ENCODE measurements around the gene CAV2. TPM values are rescaled to one million over a fixed set of nuclear protein-coding genes. Genes with fewer than 3 reads are reported as not detected.

Gene CAV2
- total and polyA plus RNA-seq, 5 donors from 2014 or later = not detected

DNA sequence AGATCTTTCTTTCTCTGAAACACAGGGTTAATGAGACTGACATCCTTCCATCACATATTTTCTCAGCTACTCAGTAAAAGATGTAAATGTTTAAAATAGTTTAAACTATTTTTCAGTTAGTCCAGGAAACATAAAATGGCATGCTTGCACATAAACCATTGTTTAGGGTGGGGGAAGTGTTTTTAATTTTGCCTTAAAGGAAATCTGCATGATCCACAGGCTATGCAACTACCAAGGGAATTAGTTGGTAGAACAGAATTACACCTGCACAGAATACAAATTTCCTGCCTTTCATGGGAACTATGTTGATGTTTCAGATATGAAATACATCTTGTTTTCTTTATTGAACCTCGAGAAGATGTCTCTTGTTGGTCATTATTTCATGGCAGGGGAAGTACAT lies 35.9 kb downstream of the CAV2 start:
- Histone ChIP-seq H3K4me1 (ENCODE audit: control insufficient read depth, insufficient read depth, low read length, poor library complexity, severe bottlenecking) (no peaks in the 10 kb centered on the region), H3K27me3 (ENCODE audit: control insufficient read depth, insufficient read depth, low read length) (peaks cover 4% of the 10 kb centered on the region), H3K9me3 (ENCODE audit: control insufficient read depth in 2 of 2, low read length in 2 of 2) (no peaks in the 10 kb centered on the region), H3K27ac (ENCODE audit: insufficient read depth, low read length, poor library complexity, severe bottlenecking) (no peak overlapping the region), H3K36me3 (ENCODE audit: control insufficient read depth, insufficient read depth, low read length) (no peaks in the 10 kb centered on the region), H3K4me3 (ENCODE audit: low read depth, low read length) (no peak overlapping the region)
- Mint-ChIP-seq H3K4me1 (no peaks in the 10 kb centered on the region), H3K36me3 (no peaks in the 10 kb centered on the region), H3K9me3 (peaks cover 0 to 3% (median 0%) of the 10 kb centered on the region in 7 donors), H3K27me3 (peaks cover 27% of the 10 kb centered on the region), H3K4me3 (no peak overlapping the region), H3K27ac (no peak overlapping the region)
- no peak for DNase-seq
- no peak for ATAC-seq (ENCODE audit: low read depth in 2 of 2)

DNA sequence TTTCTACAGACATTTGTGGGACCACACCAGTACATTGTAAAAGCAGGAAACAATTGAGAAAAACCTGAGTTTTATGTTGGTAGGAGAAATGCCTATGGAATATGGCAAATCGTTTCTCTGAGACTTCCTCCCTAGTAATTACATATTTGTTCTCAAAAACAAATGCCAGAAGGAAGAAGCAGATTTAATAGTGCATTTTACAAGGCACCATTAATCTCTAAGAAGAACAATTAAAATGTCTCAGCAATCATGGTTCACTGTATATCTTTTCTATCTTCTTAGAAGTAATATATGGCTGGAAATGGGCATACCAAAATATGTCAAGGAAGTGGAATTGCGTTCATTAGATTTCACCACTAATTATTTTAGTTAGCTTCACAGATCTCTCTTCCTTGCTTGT lies 38.6 kb downstream of the CAV2 start:
- Histone ChIP-seq H3K9me3 (ENCODE audit: control insufficient read depth in 2 of 2, low read length in 2 of 2) (no peaks in the 10 kb centered on the region), H3K4me1 (ENCODE audit: control insufficient read depth, insufficient read depth, low read length, poor library complexity, severe bottlenecking) (no peaks in the 10 kb centered on the region), H3K27me3 (ENCODE audit: control insufficient read depth, insufficient read depth, low read length) (no peaks in the 10 kb centered on the region), H3K27ac (ENCODE audit: insufficient read depth, low read length, poor library complexity, severe bottlenecking) (no peak overlapping the region), H3K4me3 (ENCODE audit: low read depth, low read length) (no peak overlapping the region), H3K36me3 (ENCODE audit: control insufficient read depth, insufficient read depth, low read length) (no peaks in the 10 kb centered on the region)
- Mint-ChIP-seq H3K9me3 (peaks cover 0 to 3% (median 0%) of the 10 kb centered on the region in 7 donors), H3K36me3 (no peaks in the 10 kb centered on the region), H3K27me3 (peaks cover 25% of the 10 kb centered on the region), H3K4me1 (no peaks in the 10 kb centered on the region), H3K27ac (no peak overlapping the region), H3K4me3 (no peak overlapping the region)
- DNase-seq = no peak
- ATAC-seq (ENCODE audit: low read depth in 2 of 2) = no peak

DNA sequence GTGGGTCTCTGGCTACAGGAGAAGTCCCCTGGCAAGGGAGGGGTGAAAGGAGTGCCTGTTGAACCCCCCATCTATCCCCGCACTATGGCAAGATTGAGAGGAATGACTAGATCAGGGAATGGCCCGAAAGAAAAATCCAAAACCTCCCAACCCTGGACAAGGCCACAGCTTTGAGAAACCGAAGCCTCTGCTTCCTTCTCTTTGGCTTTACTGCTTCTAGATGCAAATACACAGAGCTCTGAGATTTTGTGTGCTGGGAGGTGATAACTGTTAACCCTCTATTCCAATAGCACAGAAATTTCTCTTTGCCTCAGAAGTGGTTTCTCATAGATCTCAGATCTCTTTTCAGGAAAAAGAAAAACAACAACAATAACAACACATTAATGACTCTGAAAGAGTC lies 40.3 kb downstream of the CAV2 start:
- DNase-seq (no peak), ATAC-seq (ENCODE audit: low read depth in 2 of 2) (no peak)
- Mint-ChIP-seq H3K36me3 (no peaks in the 10 kb centered on the region), H3K4me3 (no peak overlapping the region), H3K4me1 (no peaks in the 10 kb centered on the region), H3K27ac (no peak overlapping the region), H3K27me3 (peaks cover 20% of the 10 kb centered on the region), H3K9me3 (peaks cover 0 to 3% (median 0%) of the 10 kb centered on the region in 7 donors)
- Histone ChIP-seq H3K36me3 (ENCODE audit: control insufficient read depth, insufficient read depth, low read length) (no peaks in the 10 kb centered on the region), H3K27me3 (ENCODE audit: control insufficient read depth, insufficient read depth, low read length) (no peaks in the 10 kb centered on the region), H3K27ac (ENCODE audit: insufficient read depth, low read length, poor library complexity, severe bottlenecking) (no peak overlapping the region), H3K4me1 (ENCODE audit: control insufficient read depth, insufficient read depth, low read length, poor library complexity, severe bottlenecking) (no peaks in the 10 kb centered on the region), H3K4me3 (ENCODE audit: low read depth, low read length) (no peak overlapping the region), H3K9me3 (ENCODE audit: control insufficient read depth in 2 of 2, low read length in 2 of 2) (no peaks in the 10 kb centered on the region)

DNA sequence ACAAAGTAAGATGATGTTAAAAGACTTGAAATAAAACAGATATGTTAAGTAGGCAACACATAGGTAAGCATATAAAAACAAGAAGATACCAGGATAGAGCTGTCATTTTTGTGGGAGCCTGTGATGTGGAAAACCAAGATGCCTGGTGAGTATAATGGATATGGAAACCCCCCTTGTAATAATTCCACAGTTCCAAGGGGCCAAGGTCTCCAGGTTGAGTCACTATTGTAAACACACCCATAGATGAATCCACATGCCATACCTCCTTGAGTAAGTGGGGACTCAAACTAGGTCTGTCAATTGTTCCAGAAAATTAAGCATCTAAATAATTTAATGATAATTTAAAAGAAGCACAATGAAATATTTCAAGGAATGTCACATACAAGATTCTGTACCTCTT lies 41.2 kb downstream of the CAV2 start:
- Mint-ChIP-seq H3K27me3 (peaks cover 20% of the 10 kb centered on the region), H3K36me3 (no peaks in the 10 kb centered on the region), H3K4me1 (no peaks in the 10 kb centered on the region), H3K4me3 (no peak overlapping the region), H3K9me3 (peaks cover 0 to 3% (median 0%) of the 10 kb centered on the region in 7 donors), H3K27ac (no peak overlapping the region)
- Histone ChIP-seq H3K4me3 (ENCODE audit: low read depth, low read length) (no peak overlapping the region), H3K27me3 (ENCODE audit: control insufficient read depth, insufficient read depth, low read length) (no peaks in the 10 kb centered on the region), H3K27ac (ENCODE audit: insufficient read depth, low read length, poor library complexity, severe bottlenecking) (no peak overlapping the region), H3K36me3 (ENCODE audit: control insufficient read depth, insufficient read depth, low read length) (no peaks in the 10 kb centered on the region), H3K9me3 (ENCODE audit: control insufficient read depth in 2 of 2, low read length in 2 of 2) (no peaks in the 10 kb centered on the region), H3K4me1 (ENCODE audit: control insufficient read depth, insufficient read depth, low read length, poor library complexity, severe bottlenecking) (no peaks in the 10 kb centered on the region)
- DNase-seq (no peak), ATAC-seq (ENCODE audit: low read depth in 2 of 2) (no peak)

DNA sequence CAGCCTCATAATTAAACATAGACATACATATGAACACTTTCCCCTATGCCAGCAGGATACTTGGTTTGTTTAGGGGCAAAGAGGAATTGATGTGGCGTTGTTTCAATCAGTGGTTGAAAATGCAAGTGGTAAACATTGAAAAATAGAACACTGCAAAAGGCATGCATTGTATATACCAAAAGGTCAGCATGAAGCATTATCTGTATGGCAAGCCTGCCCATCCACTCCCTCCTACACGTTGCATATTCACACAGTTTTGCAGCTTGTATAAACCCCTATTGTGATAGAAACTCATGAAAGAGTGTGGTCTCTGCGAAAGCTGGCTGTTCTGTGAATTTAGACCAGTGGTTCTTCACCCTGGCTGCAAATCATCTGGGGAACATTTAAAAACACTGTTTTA lies 42.4 kb downstream of the CAV2 start:
- H3K27ac Mint-ChIP-seq = no peak overlapping the region
- H3K27me3 Mint-ChIP-seq = peaks cover 20% of the 10 kb centered on the region
- H3K4me1 Mint-ChIP-seq = no peaks in the 10 kb centered on the region
- no peaks in the 10 kb centered on the region for H3K4me1 ChIP-seq (ENCODE audit: control insufficient read depth, insufficient read depth, low read length, poor library complexity, severe bottlenecking)
- peaks cover 0 to 3% (median 0%) of the 10 kb centered on the region in 7 donors for H3K9me3 Mint-ChIP-seq
- no peaks in the 10 kb centered on the region for H3K36me3 Mint-ChIP-seq
- no peak overlapping the region for H3K4me3 ChIP-seq (ENCODE audit: low read depth, low read length)
- no peaks in the 10 kb centered on the region for H3K9me3 ChIP-seq (ENCODE audit: control insufficient read depth in 2 of 2, low read length in 2 of 2)
- H3K4me3 Mint-ChIP-seq = no peak overlapping the region
- H3K36me3 ChIP-seq (ENCODE audit: control insufficient read depth, insufficient read depth, low read length) = no peaks in the 10 kb centered on the region
- no peak for ATAC-seq (ENCODE audit: low read depth in 2 of 2)
- no peak overlapping the region for H3K27ac ChIP-seq (ENCODE audit: insufficient read depth, low read length, poor library complexity, severe bottlenecking)
- no peaks in the 10 kb centered on the region for H3K27me3 ChIP-seq (ENCODE audit: control insufficient read depth, insufficient read depth, low read length)
- DNase-seq = no peak

DNA sequence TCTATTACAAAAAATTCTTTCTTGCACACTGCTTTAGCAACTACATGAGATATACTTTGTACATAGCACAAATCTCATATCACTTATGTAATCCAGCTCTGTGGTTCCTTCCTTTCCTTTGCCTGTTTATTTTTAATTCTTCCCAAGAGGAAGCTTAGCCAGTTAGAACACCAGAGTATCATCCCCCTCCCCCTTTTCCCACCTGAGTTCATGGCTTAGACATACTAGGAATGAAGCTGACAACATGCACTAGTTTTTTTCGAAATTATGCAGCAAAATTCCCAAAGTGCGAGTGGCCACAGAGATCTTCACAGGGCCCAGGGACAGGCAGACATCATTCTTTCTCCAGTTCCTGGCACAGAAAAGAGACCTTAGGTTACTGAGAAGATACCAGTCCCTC lies 43.1 kb downstream of the CAV2 start:
- Histone ChIP-seq H3K4me3 (ENCODE audit: low read depth, low read length) (no peak overlapping the region), H3K9me3 (ENCODE audit: control insufficient read depth in 2 of 2, low read length in 2 of 2) (no peaks in the 10 kb centered on the region), H3K27ac (ENCODE audit: insufficient read depth, low read length, poor library complexity, severe bottlenecking) (no peak overlapping the region), H3K27me3 (ENCODE audit: control insufficient read depth, insufficient read depth, low read length) (no peaks in the 10 kb centered on the region), H3K4me1 (ENCODE audit: control insufficient read depth, insufficient read depth, low read length, poor library complexity, severe bottlenecking) (no peaks in the 10 kb centered on the region), H3K36me3 (ENCODE audit: control insufficient read depth, insufficient read depth, low read length) (no peaks in the 10 kb centered on the region)
- no peak overlapping the region for H3K27ac Mint-ChIP-seq
- H3K4me1 Mint-ChIP-seq = no peaks in the 10 kb centered on the region
- peaks cover 16% of the 10 kb centered on the region for H3K27me3 Mint-ChIP-seq
- H3K36me3 Mint-ChIP-seq = no peaks in the 10 kb centered on the region
- DNase-seq (no peak), ATAC-seq (ENCODE audit: low read depth in 2 of 2) (no peak)
- H3K9me3 Mint-ChIP-seq = peaks cover 0 to 3% (median 0%) of the 10 kb centered on the region in 7 donors
- H3K4me3 Mint-ChIP-seq = no peak overlapping the region

DNA sequence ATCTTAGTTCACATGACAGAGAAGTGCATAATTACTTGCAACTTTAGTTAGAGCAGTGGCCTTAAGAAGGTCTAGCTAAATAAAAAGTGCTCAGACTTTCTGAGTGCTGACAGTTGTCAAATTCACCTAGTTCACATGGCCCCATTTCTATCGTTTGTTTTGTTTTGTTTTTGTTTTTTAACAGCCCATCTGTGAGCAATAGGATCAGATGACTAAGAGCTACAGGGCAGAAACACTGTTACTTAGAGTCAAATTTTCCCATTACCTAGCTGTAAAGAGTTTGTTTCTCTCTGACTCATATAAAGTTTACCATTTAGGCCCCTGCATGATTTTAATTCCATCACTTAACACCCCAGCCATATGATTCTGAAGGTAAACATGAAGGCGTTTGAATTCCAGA lies 44.1 kb downstream of the CAV2 start:
- Mint-ChIP-seq H3K36me3 (no peaks in the 10 kb centered on the region), H3K4me3 (no peak overlapping the region), H3K27me3 (peaks cover 15% of the 10 kb centered on the region), H3K4me1 (no peaks in the 10 kb centered on the region), H3K9me3 (peaks cover 0 to 2% (median 0%) of the 10 kb centered on the region in 7 donors), H3K27ac (no peak overlapping the region)
- H3K27me3 ChIP-seq (ENCODE audit: control insufficient read depth, insufficient read depth, low read length) = peaks cover under 1% of the 10 kb centered on the region
- DNase-seq (no peak), ATAC-seq (ENCODE audit: low read depth in 2 of 2) (no peak)
- no peak overlapping the region for H3K27ac ChIP-seq (ENCODE audit: insufficient read depth, low read length, poor library complexity, severe bottlenecking)
- no peak overlapping the region for H3K4me3 ChIP-seq (ENCODE audit: low read depth, low read length)
- H3K9me3 ChIP-seq (ENCODE audit: control insufficient read depth in 2 of 2, low read length in 2 of 2) = no peaks in the 10 kb centered on the region
- no peaks in the 10 kb centered on the region for H3K36me3 ChIP-seq (ENCODE audit: control insufficient read depth, insufficient read depth, low read length)
- H3K4me1 ChIP-seq (ENCODE audit: control insufficient read depth, insufficient read depth, low read length, poor library complexity, severe bottlenecking) = no peaks in the 10 kb centered on the region

DNA sequence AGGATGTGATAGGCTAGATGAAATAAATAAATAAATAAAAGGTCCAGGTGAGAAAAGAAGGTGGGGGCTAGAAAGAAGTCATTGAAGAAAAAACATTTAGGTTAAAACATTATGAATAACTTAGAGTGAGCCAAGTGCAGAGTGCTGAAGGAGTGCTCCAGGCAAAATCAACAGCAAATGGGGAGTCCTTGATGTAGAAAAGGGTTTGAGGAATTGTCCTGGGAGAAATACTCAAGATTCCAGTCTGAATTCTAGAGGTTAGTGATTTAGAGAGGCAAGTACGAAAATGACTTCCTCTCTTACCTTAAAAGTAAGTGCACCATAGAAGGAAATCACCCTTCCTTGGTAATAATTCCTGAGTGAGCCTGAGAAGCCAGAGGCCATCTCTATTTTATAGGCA lies 44.9 kb downstream of the CAV2 start:
- no peaks in the 10 kb centered on the region for H3K9me3 ChIP-seq (ENCODE audit: control insufficient read depth in 2 of 2, low read length in 2 of 2)
- H3K27ac Mint-ChIP-seq = no peak overlapping the region

More for the DNA sequence above, 44.9 kb downstream of the CAV2 start:
- DNase-seq (no peak), ATAC-seq (ENCODE audit: low read depth in 2 of 2) (no peak)
- no peak overlapping the region for H3K4me3 Mint-ChIP-seq
- Histone ChIP-seq H3K36me3 (ENCODE audit: control insufficient read depth, insufficient read depth, low read length) (no peaks in the 10 kb centered on the region), H3K27ac (ENCODE audit: insufficient read depth, low read length, poor library complexity, severe bottlenecking) (no peak overlapping the region), H3K27me3 (ENCODE audit: control insufficient read depth, insufficient read depth, low read length) (peaks cover 2% of the 10 kb centered on the region), H3K4me1 (ENCODE audit: control insufficient read depth, insufficient read depth, low read length, poor library complexity, severe bottlenecking) (no peaks in the 10 kb centered on the region), H3K4me3 (ENCODE audit: low read depth, low read length) (no peak overlapping the region)
- H3K9me3 Mint-ChIP-seq = no peaks in the 10 kb centered on the region
- H3K27me3 Mint-ChIP-seq = peaks cover 19% of the 10 kb centered on the region
- no peaks in the 10 kb centered on the region for H3K36me3 Mint-ChIP-seq
- no peaks in the 10 kb centered on the region for H3K4me1 Mint-ChIP-seq

All from CD4-positive, CD25-positive, alpha-beta regulatory T cell (primary cell).